ENCODE measurements around the gene ERN2.

ERN2 gene

DNA sequence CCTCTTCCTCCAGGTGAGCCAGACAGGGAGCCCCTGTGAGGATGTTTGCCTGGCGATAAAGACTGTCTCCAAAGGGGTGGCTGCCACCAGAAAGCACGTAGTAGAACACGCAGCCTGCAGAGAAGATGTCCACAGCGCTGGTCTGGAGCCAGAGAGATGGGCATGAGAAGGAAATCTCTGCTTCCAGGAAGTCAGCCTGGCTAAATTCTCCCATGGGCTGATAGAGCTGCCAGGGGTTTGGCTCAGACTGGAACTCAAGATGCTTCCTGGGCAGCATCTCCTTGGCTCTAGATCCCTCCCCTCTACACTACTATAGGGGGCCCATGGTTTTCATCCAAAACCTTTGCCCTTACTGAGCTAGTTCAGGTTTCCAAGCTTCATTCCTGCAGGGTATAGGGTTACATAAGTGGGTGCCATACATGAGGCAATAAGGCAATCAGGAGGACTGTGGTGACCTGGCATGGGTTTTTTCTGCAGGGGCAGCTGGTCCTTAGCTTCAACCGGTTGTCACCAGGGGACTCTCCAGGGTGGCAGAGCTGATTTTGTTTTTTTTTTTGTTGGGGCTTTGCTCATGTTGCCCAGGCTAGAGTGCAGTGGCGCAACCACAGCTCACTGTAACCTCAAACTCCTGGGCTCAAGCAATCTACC lies 20.7 kb downstream of the ERN2 start:
- no CpG with 5 or more reads among the region's 6 CpGs for WGBS, 2 donors (ENCODE audit: extremely low coverage in 2 of 2, insufficient read length in 2 of 2, insufficient replicate concordance in 1 of 2)
- Histone ChIP-seq H3K18ac (ENCODE audit: low read length) (no peak overlapping the region), H2AK5ac (ENCODE audit: low read depth, low read length) (no peak overlapping the region)

DNA sequence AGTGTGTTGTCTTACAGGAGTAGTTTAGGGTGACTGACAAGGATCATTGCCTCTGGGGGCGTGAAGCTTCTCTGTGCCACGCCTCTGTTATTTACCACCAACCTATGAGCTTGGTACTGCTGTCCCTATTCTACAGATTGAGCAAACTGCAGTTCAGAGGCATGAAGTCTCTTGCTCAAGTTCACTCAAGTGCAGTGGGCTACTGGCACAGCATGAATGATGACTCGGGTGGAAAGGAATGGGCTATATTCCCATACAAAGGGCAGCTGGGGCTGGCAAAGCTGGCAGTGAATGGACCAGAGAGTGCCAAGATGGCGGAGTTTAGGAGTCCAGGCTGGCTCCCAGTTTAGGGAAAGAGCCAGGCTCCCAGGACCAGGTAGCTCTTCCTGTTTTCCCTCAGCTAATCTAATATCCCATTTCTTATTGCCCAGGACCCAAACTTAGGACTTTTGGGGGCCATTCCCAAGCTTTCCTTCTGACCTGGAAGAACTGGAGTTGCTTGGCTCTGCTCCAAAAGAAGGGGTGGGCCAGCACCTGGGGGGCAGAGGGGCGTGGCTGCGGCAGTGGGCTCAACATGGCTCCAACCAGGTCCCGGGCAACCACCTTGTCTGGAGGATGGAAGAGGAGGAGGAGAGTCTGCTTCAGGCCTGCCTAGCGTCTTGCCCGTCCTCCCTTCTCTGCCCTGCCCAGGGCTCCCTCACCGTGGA lies 21.4 kb downstream of the ERN2 start:
- Histone ChIP-seq H2AFZ (ENCODE audit: low read length) (no peak overlapping the region), H2BK120ac (ENCODE audit: low read depth, low read length) (no peak overlapping the region), H2BK12ac (ENCODE audit: low read length) (no peak overlapping the region), H3K4me2 (ENCODE audit: insufficient read depth, low read length, poor library complexity, severe bottlenecking) (no peak overlapping the region), H2BK5ac (ENCODE audit: low read length) (peak overlapping the region; percentile 4), H3K27ac (replicated peaks; ENCODE audit: low read length) (no peak overlapping the region), H3K79me1 (ENCODE audit: low read depth, low read length) (peaks cover 8% of the 10 kb centered on the region), H3K36me3 (replicated peaks in 1 of 2; ENCODE audit: control insufficient read depth in 2 of 2, insufficient read depth in 2 of 2, low read length in 2 of 2) (peaks cover 42 to 59% of the 10 kb centered on the region in 2 donors), H3K4me1 (ENCODE audit: control insufficient read depth in 2 of 2, insufficient read depth in 1 of 2, low read depth in 1 of 2, low read length in 2 of 2) (peaks cover 4 to 10% of the 10 kb centered on the region in 2 donors), H3K9me3 (replicated peaks in 1 of 2; ENCODE audit: control insufficient read depth in 2 of 2, insufficient read depth in 1 of 2, low read depth in 1 of 2, low read length in 2 of 2) (no peaks in the 10 kb centered on the region), H2AK5ac (ENCODE audit: low read depth, low read length) (no peak overlapping the region), H3K18ac (ENCODE audit: low read length) (no peak overlapping the region), H3K9ac (ENCODE audit: low read depth, low read length, poor library complexity) (no peak overlapping the region), H3K4ac (ENCODE audit: low read length) (no peak overlapping the region), H3K27me3 (ENCODE audit: control insufficient read depth in 3 of 3, insufficient read depth in 3 of 3, low read depth in 1 of 3, low read length in 3 of 3) (no peaks in the 10 kb centered on the region), H3K4me3 (ENCODE audit: low read length in 2 of 2) (no peak overlapping the region), H3K14ac (ENCODE audit: low read length) (no peak overlapping the region), H4K8ac (ENCODE audit: low read depth, low read length) (no peak overlapping the region), H3K23ac (ENCODE audit: low read depth, low read length, poor library complexity) (peak overlapping the region; percentile 62), H4K91ac (ENCODE audit: low read depth, low read length, poor library complexity) (no peak overlapping the region), H2BK15ac (ENCODE audit: low read length) (no peak overlapping the region)
- no peak for DNase-seq (ENCODE audit: low spot score)
- WGBS, 2 donors (ENCODE audit: extremely low coverage in 2 of 2, insufficient read length in 2 of 2, insufficient replicate concordance in 1 of 2): no CpG with 5 or more reads among the region's 10 CpGs

More for the DNA sequence above, 20.7 kb downstream of the ERN2 start:
- Histone ChIP-seq H3K27me3 (ENCODE audit: control insufficient read depth in 3 of 3, insufficient read depth in 3 of 3, low read depth in 1 of 3, low read length in 3 of 3) (no peaks in the 10 kb centered on the region), H3K27ac (replicated peaks; ENCODE audit: low read length) (no peak overlapping the region), H3K4ac (ENCODE audit: low read length) (no peak overlapping the region), H3K36me3 (replicated peaks in 1 of 2; ENCODE audit: control insufficient read depth in 2 of 2, insufficient read depth in 2 of 2, low read length in 2 of 2) (peaks cover 38 to 52% of the 10 kb centered on the region in 2 donors), H2BK12ac (ENCODE audit: low read length) (no peak overlapping the region), H3K4me3 (ENCODE audit: low read length in 2 of 2) (peak overlapping the region in 1 of 2 donors; percentile 15), H3K14ac (ENCODE audit: low read length) (no peak overlapping the region), H2AFZ (ENCODE audit: low read length) (no peak overlapping the region), H3K4me2 (ENCODE audit: insufficient read depth, low read length, poor library complexity, severe bottlenecking) (no peak overlapping the region), H2BK120ac (ENCODE audit: low read depth, low read length) (no peak overlapping the region), H2BK5ac (ENCODE audit: low read length) (no peak overlapping the region), H4K91ac (ENCODE audit: low read depth, low read length, poor library complexity) (no peak overlapping the region), H3K79me1 (ENCODE audit: low read depth, low read length) (peaks cover 5% of the 10 kb centered on the region), H2BK15ac (ENCODE audit: low read length) (no peak overlapping the region), H3K4me1 (ENCODE audit: control insufficient read depth in 2 of 2, insufficient read depth in 1 of 2, low read depth in 1 of 2, low read length in 2 of 2) (peaks cover 4 to 10% of the 10 kb centered on the region in 2 donors), H3K23ac (ENCODE audit: low read depth, low read length, poor library complexity) (peak overlapping the region; percentile 62), H4K8ac (ENCODE audit: low read depth, low read length) (no peak overlapping the region), H3K9ac (ENCODE audit: low read depth, low read length, poor library complexity) (no peak overlapping the region), H3K9me3 (replicated peaks in 1 of 2; ENCODE audit: control insufficient read depth in 2 of 2, insufficient read depth in 1 of 2, low read depth in 1 of 2, low read length in 2 of 2) (no peaks in the 10 kb centered on the region)
- DNase-seq (ENCODE audit: low spot score): no peak

DNA sequence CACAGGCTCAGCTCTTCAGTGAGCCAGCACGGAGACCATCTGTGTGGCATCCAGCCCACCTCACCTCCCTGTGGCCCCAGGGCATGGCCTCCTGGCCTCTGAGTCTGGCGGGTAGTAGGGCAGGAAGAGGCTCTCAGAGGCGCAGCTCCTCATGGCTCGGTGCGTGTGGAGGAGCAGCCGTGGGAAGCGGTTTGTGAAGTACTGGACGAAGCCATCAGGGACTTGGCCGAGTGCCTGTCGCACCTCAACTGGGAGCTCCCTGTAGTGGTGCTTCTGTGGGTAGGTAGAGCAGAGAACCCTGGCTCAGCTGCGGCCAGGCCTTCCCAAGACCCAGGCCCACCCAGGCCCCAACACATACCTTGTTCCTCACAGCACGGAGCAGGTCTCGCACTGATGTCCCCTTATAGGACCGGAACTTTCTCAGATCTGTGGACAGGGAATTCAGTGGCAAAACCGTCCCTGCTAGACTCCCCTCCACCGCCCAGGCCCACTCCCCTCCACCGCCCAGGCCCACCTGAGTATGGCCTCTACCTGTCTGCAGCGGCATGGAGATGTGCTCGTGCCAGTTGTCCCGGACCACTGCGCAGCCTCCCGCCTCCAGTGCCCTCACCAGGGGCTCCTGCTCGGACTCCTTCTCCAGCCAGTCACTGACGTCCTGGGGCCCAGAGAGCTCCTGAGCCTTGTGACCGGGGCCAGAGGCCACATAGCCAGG lies 22.1 kb downstream of the ERN2 start:
- no CpG with 5 or more reads among the region's 25 CpGs for WGBS, 2 donors (ENCODE audit: extremely low coverage in 2 of 2, insufficient read length in 2 of 2, insufficient replicate concordance in 1 of 2)
- Histone ChIP-seq H3K9ac (ENCODE audit: low read depth, low read length, poor library complexity) (no peak overlapping the region), H2BK15ac (ENCODE audit: low read length) (no peak overlapping the region), H3K4me1 (ENCODE audit: control insufficient read depth in 2 of 2, insufficient read depth in 1 of 2, low read depth in 1 of 2, low read length in 2 of 2) (peaks cover 4 to 10% of the 10 kb centered on the region in 2 donors), H3K79me1 (ENCODE audit: low read depth, low read length) (peaks cover 8% of the 10 kb centered on the region), H2BK5ac (ENCODE audit: low read length) (peak overlapping the region; percentile 4), H2BK120ac (ENCODE audit: low read depth, low read length) (no peak overlapping the region), H3K4ac (ENCODE audit: low read length) (no peak overlapping the region), H2BK12ac (ENCODE audit: low read length) (no peak overlapping the region), H3K4me3 (ENCODE audit: low read length in 2 of 2) (no peak overlapping the region), H3K9me3 (replicated peaks in 1 of 2; ENCODE audit: control insufficient read depth in 2 of 2, insufficient read depth in 1 of 2, low read depth in 1 of 2, low read length in 2 of 2) (no peaks in the 10 kb centered on the region), H3K18ac (ENCODE audit: low read length) (no peak overlapping the region), H4K8ac (ENCODE audit: low read depth, low read length) (peak overlapping the region; percentile 73), H3K36me3 (replicated peaks in 1 of 2; ENCODE audit: control insufficient read depth in 2 of 2, insufficient read depth in 2 of 2, low read length in 2 of 2) (peaks cover 46 to 66% of the 10 kb centered on the region in 2 donors), H2AFZ (ENCODE audit: low read length) (no peak overlapping the region), H3K27ac (replicated peaks; ENCODE audit: low read length) (no peak overlapping the region), H3K27me3 (ENCODE audit: control insufficient read depth in 3 of 3, insufficient read depth in 3 of 3, low read depth in 1 of 3, low read length in 3 of 3) (no peaks in the 10 kb centered on the region), H3K23ac (ENCODE audit: low read depth, low read length, poor library complexity) (peak overlapping the region; percentile 40), H4K91ac (ENCODE audit: low read depth, low read length, poor library complexity) (no peak overlapping the region), H3K4me2 (ENCODE audit: insufficient read depth, low read length, poor library complexity, severe bottlenecking) (no peak overlapping the region), H2AK5ac (ENCODE audit: low read depth, low read length) (no peak overlapping the region), H3K14ac (ENCODE audit: low read length) (no peak overlapping the region)
- no peak for DNase-seq (ENCODE audit: low spot score)

Data from neuronal stem cell (in vitro differentiated cells).